Panc1 (cell line): Measurements from ENCODE around the gene ATRNL1. TPM values are rescaled to one million over a fixed set of nuclear protein-coding genes. Genes with fewer than 3 reads are reported as not detected.

Source experiments
- ATAC-seq: fragments of 200-7000 bp; cut with Tn5 transposase; 2 replicates; pipeline ENCODE4 v1.9.1; 2020; ENCODE audit warnings: mild to moderate bottlenecking, moderate library complexity
- BruUV-seq: library from RNA; stranded (reverse); fragments of 400-500 nt; replicated peaks from 2 replicates; lab custom pipeline; 2021; lab: Mats Ljungman, UMichigan
- CTCF ChIA-PET: fragments of 300-600 bp; sonication (Branson Sonifier 250); formaldehyde crosslinking; loops from one replicate; lab custom pipeline; 2022; ENCODE audit warnings: antibody characterized with exemption; lab: Charles Lee
- POLR2A ChIA-PET: fragments of 300-600 bp; sonication (Branson Sonifier 250); formaldehyde crosslinking; loops from one replicate; lab custom pipeline; 2022; ENCODE audit warnings: antibody characterized with exemption; lab: Charles Lee
- DNase-seq: peaks from one replicate; pipeline ENCODE4 v3.0.0-alpha.2; 2010; ENCODE audit warnings: low read depth, low spot score
- H3K27ac ChIP-seq: 2 replicates; pipeline ENCODE4 v1.5.1; 2011; ENCODE audit warnings: mild to moderate bottlenecking, low read length, inconsistent platforms
- H3K27me3 ChIP-seq: fragments of 200-500 bp; sonication (Bioruptor generic); 2 replicates; pipeline ENCODE4 v1.6.0; 2014; ENCODE audit warnings: low read length, inconsistent platforms; ENCODE audit not compliant: control insufficient read depth, insufficient read depth
- H3K36me3 ChIP-seq: fragments of 200-500 bp; sonication (Bioruptor generic); 2 replicates; pipeline ENCODE4 v1.5.1; 2014; ENCODE audit warnings: inconsistent platforms, mild to moderate bottlenecking, low read length, moderate library complexity; ENCODE audit not compliant: control insufficient read depth, insufficient read depth
- H3K4me1 ChIP-seq: 2 replicates; pipeline ENCODE4 v1.5.1; 2011; ENCODE audit warnings: inconsistent platforms, mild to moderate bottlenecking, low read length, moderate library complexity; ENCODE audit not compliant: control insufficient read depth, insufficient read depth
- H3K4me3 ChIP-seq, 2 experiments: 2 replicates each; pipeline ENCODE4 v1.5.1; 2011 to 2012; ENCODE audit warnings: low read depth in 2 of 2, low read length in 2 of 2, mild to moderate bottlenecking in 2 of 2, inconsistent platforms in 1 of 2, moderate library complexity in 1 of 2
- H3K9me3 ChIP-seq: fragments of 200-500 bp; sonication (Bioruptor generic); 2 replicates; pipeline ENCODE4 v1.5.1; 2014; ENCODE audit warnings: low read depth, mild to moderate bottlenecking, inconsistent platforms, low read length, moderate library complexity; ENCODE audit not compliant: control insufficient read depth, insufficient read depth
- CTCF ChIP-seq: fragments of 450-650 bp; IDR thresholded peaks from 2 replicates; pipeline ENCODE4 v1.5.1; 2017; ENCODE audit warnings: mild to moderate bottlenecking
- POLR2AphosphoS5 ChIP-seq: IDR thresholded peaks from 2 replicates; pipeline ENCODE4 v1.6.1; 2012; ENCODE audit warnings: mild to moderate bottlenecking, low read depth, low read length, moderate library complexity
- SIN3A ChIP-seq: IDR thresholded peaks from 2 replicates; pipeline ENCODE4 v1.6.1; 2012; ENCODE audit warnings: low read depth, mild to moderate bottlenecking, low read length, moderate library complexity, borderline replicate concordance; ENCODE audit not compliant: insufficient read depth
- TCF7L2 ChIP-seq: IDR thresholded peaks from 2 replicates; pipeline ENCODE4 v1.6.1; 2011; ENCODE audit warnings: mild to moderate bottlenecking, low read depth, low read length, inconsistent platforms
- in situ Hi-C: cut with HindIII; loops from 2 replicates; pipeline ENCODE4 v1.10.0; 2016; ENCODE audit warnings: low sequenced_read_pairs, low pct_unique_long_range_greater_than_20kb
- intact Hi-C: fragments of 100-400 bp; cut with micrococcal nuclease; formaldehyde crosslinking; loops from one replicate; pipeline ENCODE4 v1.10.0; 2022; ENCODE audit not compliant: unreplicated experiment
- total RNA-seq: library from RNA; stranded (reverse); gene quantifications from one replicate; pipeline ENCODE4 v1.2.1, GENCODE V29; 2021; ENCODE audit not compliant: unreplicated experiment
- TF ChIP-seq, protein P1 (sequence below), 2 experiments: IDR thresholded peaks; 2 replicates each; pipeline ENCODE4 v1.6.1; 2011 to 2012; ENCODE audit warnings: low read depth in 2 of 2, control low read depth in 1 of 2, low read length in 1 of 2, mild to moderate bottlenecking in 1 of 2, moderate library complexity in 1 of 2; ENCODE audit not compliant: insufficient read depth in 1 of 2

ATRNL1 gene
- total RNA-seq, 1 experiment from 2014 or later, result 17.1 TPM

DNA sequence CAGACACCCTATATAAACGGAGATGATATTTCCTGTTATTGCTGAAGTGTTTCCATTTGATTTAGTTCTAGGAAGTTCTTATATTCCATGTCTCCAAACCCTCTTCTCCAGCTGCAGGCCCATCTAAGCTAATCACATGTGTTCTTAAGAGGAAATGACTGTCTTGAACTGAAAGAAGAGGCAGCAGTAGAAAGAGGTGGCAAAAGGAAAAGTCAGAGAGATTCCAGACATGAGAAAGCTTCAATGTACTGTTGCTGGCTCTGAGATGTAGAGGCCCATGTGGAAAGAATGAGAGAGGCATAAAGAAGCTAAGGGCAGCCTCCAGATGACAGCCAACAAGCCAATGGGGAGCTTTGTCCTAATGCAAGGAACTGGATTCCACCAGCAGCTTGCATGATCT, 892.6 kb downstream of the ATRNL1 start:
- CTCF ChIA-PET, result no interaction called here
- no peaks in the 10 kb centered on the region for H3K36me3 ChIP-seq
- POLR2A ChIA-PET, result no interaction called here
- no peak for DNase-seq
- in situ Hi-C loops, result no loop called here
- intact Hi-C loops, result no loop called here
- no peak overlapping the region for H3K27ac ChIP-seq
- TF ChIP-seq, protein P1, sequence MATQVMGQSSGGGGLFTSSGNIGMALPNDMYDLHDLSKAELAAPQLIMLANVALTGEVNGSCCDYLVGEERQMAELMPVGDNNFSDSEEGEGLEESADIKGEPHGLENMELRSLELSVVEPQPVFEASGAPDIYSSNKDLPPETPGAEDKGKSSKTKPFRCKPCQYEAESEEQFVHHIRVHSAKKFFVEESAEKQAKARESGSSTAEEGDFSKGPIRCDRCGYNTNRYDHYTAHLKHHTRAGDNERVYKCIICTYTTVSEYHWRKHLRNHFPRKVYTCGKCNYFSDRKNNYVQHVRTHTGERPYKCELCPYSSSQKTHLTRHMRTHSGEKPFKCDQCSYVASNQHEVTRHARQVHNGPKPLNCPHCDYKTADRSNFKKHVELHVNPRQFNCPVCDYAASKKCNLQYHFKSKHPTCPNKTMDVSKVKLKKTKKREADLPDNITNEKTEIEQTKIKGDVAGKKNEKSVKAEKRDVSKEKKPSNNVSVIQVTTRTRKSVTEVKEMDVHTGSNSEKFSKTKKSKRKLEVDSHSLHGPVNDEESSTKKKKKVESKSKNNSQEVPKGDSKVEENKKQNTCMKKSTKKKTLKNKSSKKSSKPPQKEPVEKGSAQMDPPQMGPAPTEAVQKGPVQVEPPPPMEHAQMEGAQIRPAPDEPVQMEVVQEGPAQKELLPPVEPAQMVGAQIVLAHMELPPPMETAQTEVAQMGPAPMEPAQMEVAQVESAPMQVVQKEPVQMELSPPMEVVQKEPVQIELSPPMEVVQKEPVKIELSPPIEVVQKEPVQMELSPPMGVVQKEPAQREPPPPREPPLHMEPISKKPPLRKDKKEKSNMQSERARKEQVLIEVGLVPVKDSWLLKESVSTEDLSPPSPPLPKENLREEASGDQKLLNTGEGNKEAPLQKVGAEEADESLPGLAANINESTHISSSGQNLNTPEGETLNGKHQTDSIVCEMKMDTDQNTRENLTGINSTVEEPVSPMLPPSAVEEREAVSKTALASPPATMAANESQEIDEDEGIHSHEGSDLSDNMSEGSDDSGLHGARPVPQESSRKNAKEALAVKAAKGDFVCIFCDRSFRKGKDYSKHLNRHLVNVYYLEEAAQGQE (IDR thresholded peaks at IDR 0.05; ENCODE audit: insufficient read depth in 1 of 2, low read depth in 2 of 2, low read length in 1 of 2), result no peak
- TF ChIP-seq SIN3A (no peak), CTCF (no peak), TCF7L2 (no peak), POLR2AphosphoS5 (no peak)
- BruUV-seq, result no TSS peak
- no peaks in the 10 kb centered on the region for H3K4me1 ChIP-seq
- H3K27me3 ChIP-seq, result no peaks in the 10 kb centered on the region
- ATAC-seq, result no peak
- no peak overlapping the region for H3K4me3 ChIP-seq
- H3K9me3 ChIP-seq, result no peaks in the 10 kb centered on the region

GRCh38 chr10:115988380-115988779, 895.2 kb downstream of the ATRNL1 start:
- H3K27me3 ChIP-seq, result no peaks in the 10 kb centered on the region
- no peak for ATAC-seq
- ChIA-PET CTCF (no interaction called here), POLR2A (no interaction called here)
- H3K9me3 ChIP-seq, result no peaks in the 10 kb centered on the region
- no peaks in the 10 kb centered on the region for H3K4me1 ChIP-seq
- H3K27ac ChIP-seq, result no peak overlapping the region
- H3K4me3 ChIP-seq, result no peak overlapping the region
- in situ Hi-C loops, result no loop called here
- intact Hi-C loops, result no loop called here
- TF ChIP-seq TCF7L2 (no peak), POLR2AphosphoS5 (no peak)
- H3K36me3 ChIP-seq, result no peaks in the 10 kb centered on the region
- DNase-seq, result no peak
- no TSS peak for BruUV-seq

DNA sequence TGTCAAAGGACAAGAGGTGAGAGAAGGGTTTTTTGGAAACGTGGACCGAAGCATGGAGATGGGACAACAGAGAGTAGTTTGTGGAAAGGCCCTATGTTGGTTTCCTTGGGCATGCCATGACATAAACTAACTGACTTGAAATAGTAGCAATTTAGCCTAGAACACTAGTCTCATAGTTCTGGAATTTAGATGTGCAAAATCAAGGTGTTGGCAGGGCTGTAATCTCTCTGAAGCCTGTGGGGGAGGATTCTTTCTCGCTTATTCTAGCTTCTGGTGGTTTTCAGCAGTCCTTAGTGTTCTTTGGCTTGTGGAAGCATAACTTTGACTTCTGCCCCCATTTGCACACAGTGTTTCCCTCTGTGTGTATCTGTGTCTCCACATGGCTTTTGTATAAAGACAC, 896.5 kb downstream of the ATRNL1 start:
- intact Hi-C loops (no loop called here), in situ Hi-C loops (no loop called here)
- POLR2A ChIA-PET, result no interaction called here
- ATAC-seq (no peak), DNase-seq (no peak)
- Histone ChIP-seq H3K9me3 (no peaks in the 10 kb centered on the region), H3K4me3 (no peak overlapping the region), H3K36me3 (no peaks in the 10 kb centered on the region), H3K27me3 (no peaks in the 10 kb centered on the region; the same call in 1 of the 2 replicates), H3K4me1 (no peaks in the 10 kb centered on the region), H3K27ac (no peak overlapping the region)
- no peak for TF ChIP-seq CTCF
- no peak for TF ChIP-seq TCF7L2
- TF ChIP-seq POLR2AphosphoS5, result no peak
- no peak for TF ChIP-seq SIN3A
- TF ChIP-seq, protein P1 (IDR thresholded peaks at IDR 0.05; ENCODE audit: insufficient read depth in 1 of 2, low read depth in 2 of 2, low read length in 1 of 2), result no peak
- CTCF ChIA-PET, result no interaction called here
- BruUV-seq, result no TSS peak
